Measurements from ENCODE around the gene SLBP. TPM values are rescaled to one million over a fixed set of nuclear protein-coding genes. Genes with fewer than 3 reads are reported as not detected.

Gene SLBP
- polyA plus RNA-seq, 1 experiment: 36.9 TPM

DNA sequence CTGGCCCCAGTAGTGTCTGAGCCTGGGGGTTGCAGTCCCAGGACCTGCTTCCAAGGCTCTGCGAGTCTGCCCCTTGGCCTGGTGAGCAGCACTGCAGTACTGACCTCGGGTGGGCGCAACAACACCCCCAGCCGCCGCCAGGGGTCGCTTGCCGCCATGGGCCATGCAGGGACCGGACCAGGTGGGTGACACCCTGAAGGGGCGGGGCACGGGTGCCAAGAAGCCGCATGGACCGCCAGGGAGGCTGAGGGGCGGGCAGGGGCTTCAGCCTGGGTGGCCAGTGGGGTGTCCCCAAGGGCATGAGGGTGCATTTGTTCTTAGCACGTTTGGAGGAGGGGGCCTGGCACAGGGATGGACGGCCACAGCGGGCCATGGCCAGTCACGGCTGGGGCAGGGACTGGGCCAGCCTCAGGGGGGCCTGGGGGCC is 34.2 kb upstream of the SLBP start:
- POLR2A ChIA-PET: no interaction called here
- TF ChIP-seq, protein P1, sequence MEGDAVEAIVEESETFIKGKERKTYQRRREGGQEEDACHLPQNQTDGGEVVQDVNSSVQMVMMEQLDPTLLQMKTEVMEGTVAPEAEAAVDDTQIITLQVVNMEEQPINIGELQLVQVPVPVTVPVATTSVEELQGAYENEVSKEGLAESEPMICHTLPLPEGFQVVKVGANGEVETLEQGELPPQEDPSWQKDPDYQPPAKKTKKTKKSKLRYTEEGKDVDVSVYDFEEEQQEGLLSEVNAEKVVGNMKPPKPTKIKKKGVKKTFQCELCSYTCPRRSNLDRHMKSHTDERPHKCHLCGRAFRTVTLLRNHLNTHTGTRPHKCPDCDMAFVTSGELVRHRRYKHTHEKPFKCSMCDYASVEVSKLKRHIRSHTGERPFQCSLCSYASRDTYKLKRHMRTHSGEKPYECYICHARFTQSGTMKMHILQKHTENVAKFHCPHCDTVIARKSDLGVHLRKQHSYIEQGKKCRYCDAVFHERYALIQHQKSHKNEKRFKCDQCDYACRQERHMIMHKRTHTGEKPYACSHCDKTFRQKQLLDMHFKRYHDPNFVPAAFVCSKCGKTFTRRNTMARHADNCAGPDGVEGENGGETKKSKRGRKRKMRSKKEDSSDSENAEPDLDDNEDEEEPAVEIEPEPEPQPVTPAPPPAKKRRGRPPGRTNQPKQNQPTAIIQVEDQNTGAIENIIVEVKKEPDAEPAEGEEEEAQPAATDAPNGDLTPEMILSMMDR (IDR thresholded peaks at IDR 0.05; ENCODE audit: insufficient read depth, low read depth, low read length): peak; percentile 94
- no peak overlapping the region for H3K4me3 ChIP-seq (ENCODE audit: low read depth, low read length)
- peaks cover 4% of the 10 kb centered on the region for H3K36me3 ChIP-seq (ENCODE audit: control insufficient read depth, insufficient read depth, low read length)
- DNase-seq (ENCODE audit: low read depth): no peak
- no peaks in the 10 kb centered on the region for H3K27me3 ChIP-seq (ENCODE audit: control insufficient read depth, insufficient read depth, low read length)
- CTCF ChIA-PET: interaction anchor here (1.3 to 11.5 kb wide), 9 partner anchors 8 to 162 kb away, joined by 4 to 148 read pairs (median 11); no protein-coding TSS in a partner anchor

DNA sequence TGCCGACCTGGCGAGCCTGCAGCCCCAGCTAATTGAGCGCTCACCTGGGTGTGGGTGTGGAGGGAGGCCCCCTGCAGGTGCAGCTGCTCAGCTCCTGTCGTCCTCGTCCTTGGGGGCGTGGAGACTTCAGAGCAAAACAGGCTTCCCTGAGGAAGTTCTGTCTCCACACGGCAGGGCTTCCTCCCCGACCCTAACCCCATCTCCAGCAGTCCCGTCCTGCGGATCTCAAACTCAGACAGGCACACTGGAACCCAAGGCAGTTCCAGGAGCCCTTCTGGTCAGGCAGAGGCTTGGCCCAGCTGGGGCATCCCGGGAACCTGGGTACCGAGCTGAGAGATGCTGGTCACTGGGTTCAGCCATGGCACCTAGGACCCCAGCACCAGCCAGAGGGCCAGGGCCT is 33.6 kb upstream of the SLBP start:
- ChIA-PET POLR2A (no interaction called here), CTCF (interaction anchor here (0.6 to 11.5 kb wide), 12 partner anchors 9 to 172 kb away, joined by 3 to 148 read pairs (median 7); no protein-coding TSS in a partner anchor)
- H3K36me3 ChIP-seq (ENCODE audit: control insufficient read depth, insufficient read depth, low read length): peaks cover 7% of the 10 kb centered on the region
- TF ChIP-seq, protein P1 (IDR thresholded peaks at IDR 0.05; ENCODE audit: insufficient read depth, low read depth, low read length): no peak
- no peaks in the 10 kb centered on the region for H3K27me3 ChIP-seq (ENCODE audit: control insufficient read depth, insufficient read depth, low read length)
- no peak overlapping the region for H3K4me3 ChIP-seq (ENCODE audit: low read depth, low read length)
- DNase-seq (ENCODE audit: low read depth): no peak

DNA sequence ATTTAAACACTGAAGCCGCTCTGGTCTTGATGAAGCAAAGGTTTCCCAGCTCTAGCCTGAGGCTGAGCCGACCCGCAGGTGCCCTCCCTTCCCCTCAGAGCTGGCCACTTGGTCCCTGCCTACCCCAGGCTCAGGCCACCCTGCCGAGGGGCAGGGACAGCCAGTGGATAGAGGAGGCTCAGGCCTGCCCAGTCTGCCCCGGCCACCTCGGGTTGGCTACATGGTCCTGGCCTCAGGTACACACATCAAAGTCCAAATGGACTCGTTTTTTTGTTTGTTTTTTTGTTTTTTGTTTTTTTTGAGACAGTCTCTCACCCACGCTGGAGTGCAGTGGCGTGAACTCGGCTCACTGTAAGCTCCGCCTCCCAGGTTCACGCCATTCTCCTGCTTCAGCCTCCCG is 33.0 kb upstream of the SLBP start:
- CTCF ChIA-PET: interaction anchor here (0.6 to 11.5 kb wide), 13 partner anchors 8 to 173 kb away, joined by 3 to 148 read pairs (median 6); no protein-coding TSS in a partner anchor
- POLR2A ChIA-PET: no interaction called here
- no peaks in the 10 kb centered on the region for H3K27me3 ChIP-seq (ENCODE audit: control insufficient read depth, insufficient read depth, low read length)
- peaks cover 8% of the 10 kb centered on the region for H3K36me3 ChIP-seq (ENCODE audit: control insufficient read depth, insufficient read depth, low read length)
- no peak for DNase-seq (ENCODE audit: low read depth)
- no peak overlapping the region for H3K4me3 ChIP-seq (ENCODE audit: low read depth, low read length)
- TF ChIP-seq, protein P1 (IDR thresholded peaks at IDR 0.05; ENCODE audit: insufficient read depth, low read depth, low read length): no peak

DNA sequence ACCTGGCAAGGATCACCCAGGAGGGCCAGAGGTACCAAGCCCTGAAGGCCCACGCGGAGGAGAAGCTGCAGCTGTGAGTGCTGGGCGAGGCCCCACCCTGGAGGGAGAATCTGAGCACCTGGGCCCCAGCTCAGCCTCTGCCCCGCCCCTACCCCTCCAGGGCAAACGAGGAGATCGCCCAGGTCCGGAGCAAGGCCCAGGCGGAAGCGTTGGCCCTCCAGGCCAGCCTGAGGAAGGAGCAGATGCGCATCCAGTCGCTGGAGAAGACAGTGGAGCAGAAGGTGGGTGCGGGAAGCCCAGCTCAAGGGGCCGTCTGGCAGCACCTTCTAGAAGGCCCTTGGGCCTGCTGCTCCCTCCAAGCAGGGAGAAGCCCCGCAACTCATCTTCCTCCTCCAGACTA is 32.4 kb upstream of the SLBP start:
- TF ChIP-seq, protein P1 (IDR thresholded peaks at IDR 0.05; ENCODE audit: insufficient read depth, low read depth, low read length): no peak
- Histone ChIP-seq H3K27me3 (ENCODE audit: control insufficient read depth, insufficient read depth, low read length) (no peaks in the 10 kb centered on the region), H3K4me3 (ENCODE audit: low read depth, low read length) (no peak overlapping the region), H3K36me3 (ENCODE audit: control insufficient read depth, insufficient read depth, low read length) (peaks cover 9% of the 10 kb centered on the region)
- ChIA-PET POLR2A (no interaction called here), CTCF (interaction anchor here (1.0 to 11.5 kb wide), 7 partner anchors 8 to 163 kb away, joined by 3 to 148 read pairs (median 8); no protein-coding TSS in a partner anchor)
- no peak for DNase-seq (ENCODE audit: low read depth)

DNA sequence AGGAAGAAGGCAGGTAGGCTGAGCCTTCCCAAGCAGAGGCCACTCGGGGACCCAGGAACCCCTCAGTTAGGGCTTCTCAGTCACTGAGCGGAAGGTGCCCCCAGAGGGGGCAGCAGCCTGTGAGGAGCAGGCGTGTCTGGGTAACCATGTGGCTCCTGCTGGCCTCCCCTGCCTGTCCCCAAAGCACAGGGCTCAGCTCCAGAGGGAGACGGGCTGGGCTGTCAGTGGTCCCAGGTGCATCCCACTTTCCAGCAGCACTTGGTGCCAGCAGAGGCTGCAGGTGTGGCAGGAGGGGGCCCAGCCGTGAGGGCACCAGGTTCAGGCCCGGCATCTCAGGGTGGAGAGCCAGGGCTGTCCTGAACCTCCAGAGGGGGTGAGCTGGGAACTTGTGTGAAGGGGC is 31.9 kb upstream of the SLBP start:
- POLR2A ChIA-PET: no interaction called here
- Histone ChIP-seq H3K4me3 (ENCODE audit: low read depth, low read length) (no peak overlapping the region), H3K36me3 (ENCODE audit: control insufficient read depth, insufficient read depth, low read length) (peaks cover 9% of the 10 kb centered on the region), H3K27me3 (ENCODE audit: control insufficient read depth, insufficient read depth, low read length) (no peaks in the 10 kb centered on the region)
- CTCF ChIA-PET: interaction anchor here (2.4 to 11.5 kb wide), 4 partner anchors 13 to 164 kb away, joined by 8 to 148 read pairs (median 53); no protein-coding TSS in a partner anchor
- TF ChIP-seq, protein P1 (IDR thresholded peaks at IDR 0.05; ENCODE audit: insufficient read depth, low read depth, low read length): no peak
- no peak for DNase-seq (ENCODE audit: low read depth)
